T47D (cell line): ENCODE measurements around the gene MRTFA.

Experiments
- DNase-seq, 2 experiments: peaks; one replicate each; pipeline versions ENCODE4 v3.0.0 to v3.0.0-alpha.2; 2011 to 2012; ENCODE audit warnings: low read depth in 1 of 2, low spot score in 1 of 2
- JUND ChIP-seq: IDR thresholded peaks from 2 replicates; pipeline ENCODE4 v1.6.1; 2012; ENCODE audit warnings: low read depth
- in situ Hi-C: cut with HindIII; loops from 2 replicates; pipeline ENCODE4 v1.10.0; 2016; ENCODE audit warnings: low sequenced_read_pairs, low pct_unique_long_range_greater_than_20kb

Gene MRTFA

GRCh38 chr22:40473703-40474102 lies 162.8 kb downstream of the MRTFA start:
- no peak for DNase-seq
- in situ Hi-C loops = no loop called here
- TF ChIP-seq JUND = no peak

- in situ Hi-C loops = no loop called here
- no peak for DNase-seq
- no peak for TF ChIP-seq JUND
These were observed 163.9 kb downstream of the MRTFA start for GRCh38 chr22:40472579-40472978.

GRCh38 chr22:40472051-40472450 lies 164.5 kb downstream of the MRTFA start:
- no peak for TF ChIP-seq JUND
- no peak for DNase-seq
- in situ Hi-C loops = no loop called here

GRCh38 chr22:40469181-40469580 lies 167.3 kb downstream of the MRTFA start:
- TF ChIP-seq JUND = no peak
- no peak for DNase-seq
- in situ Hi-C loops = no loop called here

- in situ Hi-C loops = no loop called here
- no peak for TF ChIP-seq JUND
- DNase-seq = no peak
These were observed 167.9 kb downstream of the MRTFA start for GRCh38 chr22:40468616-40469015.

GRCh38 chr22:40466976-40467375 lies 169.5 kb downstream of the MRTFA start:
- DNase-seq = no peak
- in situ Hi-C loops = no loop called here
- no peak for TF ChIP-seq JUND

- in situ Hi-C loops = no loop called here
- no peak for TF ChIP-seq JUND
- no peak for DNase-seq
These were observed 172.8 kb downstream of the MRTFA start for GRCh38 chr22:40463683-40464082.

GRCh38 chr22:40463017-40463631 lies 173.4 kb downstream of the MRTFA start:
- no peak for TF ChIP-seq JUND
- DNase-seq = no peak
- in situ Hi-C loops = no loop called here

- TF ChIP-seq JUND = no peak
- in situ Hi-C loops = no loop called here
- DNase-seq = no peak
These were observed 174.1 kb downstream of the MRTFA start for GRCh38 chr22:40462195-40462984.

GRCh38 chr22:40453671-40454070 lies 182.8 kb downstream of the MRTFA start:
- in situ Hi-C loops = no loop called here
- TF ChIP-seq JUND = no peak
- DNase-seq = no peak

GRCh38 chr22:40452730-40453487 lies 183.6 kb downstream of the MRTFA start:
- no peak for TF ChIP-seq JUND
- DNase-seq = peak in 1 of 2 experiments; percentile 17
- in situ Hi-C loops = no loop called here

GRCh38 chr22:40451210-40451609 lies 185.3 kb downstream of the MRTFA start:
- DNase-seq = no peak
- TF ChIP-seq JUND = no peak
- in situ Hi-C loops = no loop called here

GRCh38 chr22:40450616-40451015 lies 185.9 kb downstream of the MRTFA start:
- in situ Hi-C loops = no loop called here
- DNase-seq = no peak
- TF ChIP-seq JUND = no peak
